ENCODE data around the gene ASS1. TPM values are rescaled to one million over a fixed set of nuclear protein-coding genes. Genes with fewer than 3 reads are reported as not detected.

The ASS1 gene
- total and polyA plus RNA-seq, 2 of the 13 experiments (the other 11 are each of a cell fraction or from before 2014, with no cell fraction given): 77.6 to 122 TPM

DNA sequence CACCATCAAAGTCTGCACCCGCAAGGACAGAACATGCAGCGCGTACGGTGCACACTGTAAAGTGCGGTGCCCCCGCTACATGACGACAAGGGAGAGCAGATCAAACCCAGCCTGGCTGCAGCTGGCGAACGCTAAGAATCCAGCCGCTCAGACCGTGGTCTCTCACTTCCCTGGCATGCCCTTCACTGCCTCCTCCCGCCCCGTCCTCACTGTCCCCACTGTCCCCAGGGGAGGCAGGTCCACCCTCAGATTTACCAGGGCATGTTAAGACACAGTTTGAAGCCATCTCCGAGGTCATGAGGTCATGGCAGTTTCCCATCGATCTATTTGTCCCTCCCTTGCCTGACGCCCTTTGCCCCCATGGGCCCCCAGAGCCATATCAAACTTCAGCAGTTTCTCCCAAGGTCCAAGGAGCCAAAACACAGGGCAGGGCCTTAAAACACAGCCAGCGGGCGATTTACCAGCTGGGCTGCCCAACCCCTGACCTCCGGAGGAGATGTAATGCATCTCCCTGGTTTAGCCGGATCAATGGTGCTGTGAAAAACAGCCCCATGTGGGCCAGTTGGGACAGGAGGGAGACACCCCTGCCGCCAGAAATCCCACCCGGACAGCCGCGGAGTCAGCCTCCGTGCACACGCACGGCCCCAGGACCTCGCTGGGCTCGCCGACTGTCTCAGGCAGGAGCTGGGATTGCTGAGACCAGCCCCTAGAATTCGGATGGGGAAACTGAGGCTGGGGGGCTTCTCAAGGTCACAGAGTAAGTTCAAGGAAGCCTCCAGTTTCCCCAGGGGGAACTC lies 82.3 kb downstream of the ASS1 start (continued):
- TF ChIP-seq, protein P1, sequence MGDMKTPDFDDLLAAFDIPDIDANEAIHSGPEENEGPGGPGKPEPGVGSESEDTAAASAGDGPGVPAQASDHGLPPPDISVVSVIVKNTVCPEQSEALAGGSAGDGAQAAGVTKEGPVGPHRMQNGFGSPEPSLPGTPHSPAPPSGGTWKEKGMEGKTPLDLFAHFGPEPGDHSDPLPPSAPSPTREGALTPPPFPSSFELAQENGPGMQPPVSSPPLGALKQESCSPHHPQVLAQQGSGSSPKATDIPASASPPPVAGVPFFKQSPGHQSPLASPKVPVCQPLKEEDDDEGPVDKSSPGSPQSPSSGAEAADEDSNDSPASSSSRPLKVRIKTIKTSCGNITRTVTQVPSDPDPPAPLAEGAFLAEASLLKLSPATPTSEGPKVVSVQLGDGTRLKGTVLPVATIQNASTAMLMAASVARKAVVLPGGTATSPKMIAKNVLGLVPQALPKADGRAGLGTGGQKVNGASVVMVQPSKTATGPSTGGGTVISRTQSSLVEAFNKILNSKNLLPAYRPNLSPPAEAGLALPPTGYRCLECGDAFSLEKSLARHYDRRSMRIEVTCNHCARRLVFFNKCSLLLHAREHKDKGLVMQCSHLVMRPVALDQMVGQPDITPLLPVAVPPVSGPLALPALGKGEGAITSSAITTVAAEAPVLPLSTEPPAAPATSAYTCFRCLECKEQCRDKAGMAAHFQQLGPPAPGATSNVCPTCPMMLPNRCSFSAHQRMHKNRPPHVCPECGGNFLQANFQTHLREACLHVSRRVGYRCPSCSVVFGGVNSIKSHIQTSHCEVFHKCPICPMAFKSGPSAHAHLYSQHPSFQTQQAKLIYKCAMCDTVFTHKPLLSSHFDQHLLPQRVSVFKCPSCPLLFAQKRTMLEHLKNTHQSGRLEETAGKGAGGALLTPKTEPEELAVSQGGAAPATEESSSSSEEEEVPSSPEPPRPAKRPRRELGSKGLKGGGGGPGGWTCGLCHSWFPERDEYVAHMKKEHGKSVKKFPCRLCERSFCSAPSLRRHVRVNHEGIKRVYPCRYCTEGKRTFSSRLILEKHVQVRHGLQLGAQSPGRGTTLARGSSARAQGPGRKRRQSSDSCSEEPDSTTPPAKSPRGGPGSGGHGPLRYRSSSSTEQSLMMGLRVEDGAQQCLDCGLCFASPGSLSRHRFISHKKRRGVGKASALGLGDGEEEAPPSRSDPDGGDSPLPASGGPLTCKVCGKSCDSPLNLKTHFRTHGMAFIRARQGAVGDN (CRISPR knock-in tag; IDR thresholded peaks at IDR 0.05): peak; percentile 87

DNA sequence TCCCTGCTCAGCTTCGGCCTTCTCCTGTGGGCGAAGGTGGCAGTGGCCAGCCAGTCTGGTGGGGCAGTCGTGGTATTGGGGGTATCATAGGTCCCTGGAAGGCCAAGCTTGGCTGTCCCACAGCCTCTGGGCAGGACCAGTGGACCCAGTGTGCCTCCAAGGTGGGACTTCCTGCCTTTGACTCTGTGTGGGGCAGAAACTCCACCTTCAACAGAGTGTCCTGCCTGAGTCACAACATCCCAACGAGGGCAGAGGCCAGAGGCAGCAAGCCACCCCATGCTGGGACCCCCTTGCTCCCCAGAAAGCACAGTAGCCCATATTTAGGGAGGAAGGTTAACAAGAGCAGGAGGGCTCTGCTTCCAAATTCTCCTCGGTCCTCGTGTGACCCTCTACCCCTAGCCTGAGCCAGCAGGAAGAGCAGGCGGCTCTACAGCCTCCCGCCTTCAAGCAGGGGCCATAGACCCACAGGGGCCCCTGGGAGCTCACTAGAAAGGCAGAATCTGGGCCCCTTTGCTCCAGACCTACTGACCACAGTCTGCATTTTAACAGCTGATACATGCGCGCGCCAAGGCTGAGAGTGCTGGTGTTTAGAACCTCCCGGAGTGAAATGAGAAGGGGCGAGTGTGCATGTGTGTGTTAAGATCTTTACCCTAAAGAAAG lies 83.0 kb downstream of the ASS1 start:
- no peak overlapping the region for H2AFZ ChIP-seq (ENCODE audit: low read length)
- POLR2A ChIA-PET: interaction anchor here (0.6 to 7.3 kb wide), 7 partner anchors 8 to 70 kb away, joined by 3 to 86 read pairs (median 5); partner anchors contain the start of gene FUBP3
- no peak for DNase-seq (ENCODE audit: low spot score)
- no peaks in the 10 kb centered on the region for H3K79me2 ChIP-seq (ENCODE audit: insufficient read depth, low read length)
- CTCF ChIA-PET (ENCODE audit: low intra/inter-chr PET ratio, low total read pairs): no interaction called here
- no TSS peak for BruUV-seq (replicated peaks)
- H3K9me3 ChIP-seq (ENCODE audit: low read length): no peaks in the 10 kb centered on the region
- WGBS (ENCODE audit: low lambda C conversion rate): 71% methylated on average over 9 of the region's 13 CpGs
- H3K27me3 ChIP-seq (ENCODE audit: control insufficient read depth in 1 of 2, insufficient read depth in 2 of 2, low read length in 2 of 2): no peaks in the 10 kb centered on the region
- peak overlapping the region; percentile 64 for H3K27ac ChIP-seq (ENCODE audit: extremely low read length, insufficient read depth, low read length)
- H3K36me3 ChIP-seq (replicated peaks in 1 of 2; ENCODE audit: control insufficient read depth in 1 of 2, insufficient read depth in 2 of 2, low read length in 2 of 2): no peaks in the 10 kb centered on the region
- peak overlapping the region; percentile 75 for H3K4me2 ChIP-seq (ENCODE audit: low read depth, low read length)
- no peak for FAIRE-seq
- intact Hi-C loops (cut with micrococcal nuclease; ENCODE audit: unreplicated experiment): no loop called here
- in situ Hi-C loops (cut with HindIII; ENCODE audit: extremely low pct_ligation_motif_present, low pct_unique_long_range_greater_than_20kb): no loop called here
- ATAC-seq: peak; percentile 41
- H4K20me1 ChIP-seq (ENCODE audit: insufficient read depth, low read length): no peaks in the 10 kb centered on the region
- peaks cover 79% of the 10 kb centered on the region for H3K4me1 ChIP-seq (ENCODE audit: insufficient read depth, low read length)
- no peak overlapping the region for H3K9ac ChIP-seq (ENCODE audit: insufficient read depth, low read depth, low read length)
- H3K4me3 ChIP-seq (replicated peaks in 1 of 3; ENCODE audit: insufficient read depth in 1 of 3, low read depth in 2 of 3, low read length in 3 of 3): peak overlapping the region in 1 of 3 experiments; percentile 7; a peak in 1 of 6 replicates
- TF ChIP-seq SP4 (CRISPR knock-in tag; IDR thresholded peaks at IDR 0.05): no peak
- TF ChIP-seq, protein P2, sequence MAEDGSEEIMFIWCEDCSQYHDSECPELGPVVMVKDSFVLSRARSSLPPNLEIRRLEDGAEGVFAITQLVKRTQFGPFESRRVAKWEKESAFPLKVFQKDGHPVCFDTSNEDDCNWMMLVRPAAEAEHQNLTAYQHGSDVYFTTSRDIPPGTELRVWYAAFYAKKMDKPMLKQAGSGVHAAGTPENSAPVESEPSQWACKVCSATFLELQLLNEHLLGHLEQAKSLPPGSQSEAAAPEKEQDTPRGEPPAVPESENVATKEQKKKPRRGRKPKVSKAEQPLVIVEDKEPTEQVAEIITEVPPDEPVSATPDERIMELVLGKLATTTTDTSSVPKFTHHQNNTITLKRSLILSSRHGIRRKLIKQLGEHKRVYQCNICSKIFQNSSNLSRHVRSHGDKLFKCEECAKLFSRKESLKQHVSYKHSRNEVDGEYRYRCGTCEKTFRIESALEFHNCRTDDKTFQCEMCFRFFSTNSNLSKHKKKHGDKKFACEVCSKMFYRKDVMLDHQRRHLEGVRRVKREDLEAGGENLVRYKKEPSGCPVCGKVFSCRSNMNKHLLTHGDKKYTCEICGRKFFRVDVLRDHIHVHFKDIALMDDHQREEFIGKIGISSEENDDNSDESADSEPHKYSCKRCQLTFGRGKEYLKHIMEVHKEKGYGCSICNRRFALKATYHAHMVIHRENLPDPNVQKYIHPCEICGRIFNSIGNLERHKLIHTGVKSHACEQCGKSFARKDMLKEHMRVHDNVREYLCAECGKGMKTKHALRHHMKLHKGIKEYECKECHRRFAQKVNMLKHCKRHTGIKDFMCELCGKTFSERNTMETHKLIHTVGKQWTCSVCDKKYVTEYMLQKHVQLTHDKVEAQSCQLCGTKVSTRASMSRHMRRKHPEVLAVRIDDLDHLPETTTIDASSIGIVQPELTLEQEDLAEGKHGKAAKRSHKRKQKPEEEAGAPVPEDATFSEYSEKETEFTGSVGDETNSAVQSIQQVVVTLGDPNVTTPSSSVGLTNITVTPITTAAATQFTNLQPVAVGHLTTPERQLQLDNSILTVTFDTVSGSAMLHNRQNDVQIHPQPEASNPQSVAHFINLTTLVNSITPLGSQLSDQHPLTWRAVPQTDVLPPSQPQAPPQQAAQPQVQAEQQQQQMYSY (CRISPR knock-in tag; IDR thresholded peaks at IDR 0.05): no peak
- TF ChIP-seq FOXK2 (IDR thresholded peaks at IDR 0.05): no peak
- no peak for TF ChIP-seq KDM3A (CRISPR knock-in tag; IDR thresholded peaks at IDR 0.05; ENCODE audit: low read depth)
- TF ChIP-seq HOXD1 (CRISPR knock-in tag; IDR thresholded peaks at IDR 0.05): no peak
- no peak for TF ChIP-seq ZBTB8A (CRISPR knock-in tag; IDR thresholded peaks at IDR 0.05; ENCODE audit: borderline replicate concordance, low read depth)
- no peak for TF ChIP-seq ZNF597 (CRISPR knock-in tag; IDR thresholded peaks at IDR 0.05)
- 0 out of 2 replicates have a peak, but pooled peaks have one; percentile 17 for TF ChIP-seq SALL1 (CRISPR knock-in tag; IDR thresholded peaks at IDR 0.05)

Data from HepG2 (cell line).